HEK293 (cell line): ENCODE results near the gene SULT4A1.
A peak's percentile ranks its signal among the peaks of the same experiment; 100 is the strongest.

Source experiments
- ATF2 ChIP-seq: fragments of 450-650 bp; formaldehyde crosslinking; IDR thresholded peaks from 2 replicates; pipeline ENCODE4 v1.5.1; 2016; ENCODE audit warnings: missing biosample characterization, missing genetic modification characterization, low read depth
- CTCF ChIP-seq: fragments of 450-650 bp; formaldehyde crosslinking; IDR thresholded peaks from 2 replicates; pipeline ENCODE4 v1.5.1; 2016; ENCODE audit warnings: missing biosample characterization, missing genetic modification characterization
- HIC1 ChIP-seq: fragments of 450-650 bp; formaldehyde crosslinking; IDR thresholded peaks from 2 replicates; pipeline ENCODE4 v1.5.1; 2016; ENCODE audit warnings: missing biosample characterization, missing genetic modification characterization
- HOXA7 ChIP-seq: sonication (generic); formaldehyde crosslinking; IDR thresholded peaks from 2 replicates; pipeline ENCODE4 v1.8.1; 2022; ENCODE audit warnings: missing genetic modification reagents, borderline replicate concordance
- HOXC10 ChIP-seq: sonication (generic); formaldehyde crosslinking; IDR thresholded peaks from 2 replicates; pipeline ENCODE4 v1.8.1; 2023; ENCODE audit warnings: mild to moderate bottlenecking, missing genetic modification reagents
- KLF7 ChIP-seq: fragments of 450-650 bp; formaldehyde crosslinking; IDR thresholded peaks from 2 replicates; pipeline ENCODE4 v1.5.1; 2016; ENCODE audit warnings: missing biosample characterization, missing genetic modification characterization, borderline replicate concordance
- KLF9 ChIP-seq: fragments of 450-650 bp; formaldehyde crosslinking; IDR thresholded peaks from 2 replicates; pipeline ENCODE4 v1.5.1; 2016; ENCODE audit warnings: missing biosample characterization, missing genetic modification characterization, low read depth
- PBX3 ChIP-seq: sonication (generic); formaldehyde crosslinking; IDR thresholded peaks from 2 replicates; pipeline ENCODE4 v1.8.1; 2022; ENCODE audit warnings: mild to moderate bottlenecking, moderate library complexity, missing genetic modification reagents
- PRDM1 ChIP-seq: fragments of 450-650 bp; formaldehyde crosslinking; IDR thresholded peaks from 2 replicates; pipeline ENCODE4; 2016; ENCODE audit warnings: missing biosample characterization, missing genetic modification characterization
- REPIN1 ChIP-seq: fragments of 450-650 bp; formaldehyde crosslinking; IDR thresholded peaks from 2 replicates; pipeline ENCODE4 v1.5.1; 2017; ENCODE audit warnings: missing biosample characterization, missing genetic modification characterization, low read depth
- SETDB1 ChIP-seq: IDR thresholded peaks from one replicate; pipeline ENCODE4 v1.6.1; 2017; ENCODE audit warnings: mild to moderate bottlenecking, low read length, moderate library complexity, mixed read lengths; ENCODE audit not compliant: insufficient read length
- YY2 ChIP-seq: fragments of 450-650 bp; formaldehyde crosslinking; IDR thresholded peaks from 2 replicates; pipeline ENCODE4 v1.5.1; 2016; ENCODE audit warnings: missing biosample characterization, missing genetic modification characterization
- ZBTB6 ChIP-seq: fragments of 450-650 bp; formaldehyde crosslinking; IDR thresholded peaks from 2 replicates; pipeline ENCODE4 v1.5.1; 2017; ENCODE audit warnings: missing biosample characterization, missing genetic modification characterization
- ZFHX2 ChIP-seq: fragments of 450-650 bp; formaldehyde crosslinking; conservative IDR thresholded peaks from 2 replicates; pipeline ENCODE4 v1.5.1; 2016; ENCODE audit warnings: missing biosample characterization, missing genetic modification characterization
- ZFP3 ChIP-seq: fragments of 450-650 bp; formaldehyde crosslinking; IDR thresholded peaks from 2 replicates; pipeline ENCODE4 v1.5.1; 2016; ENCODE audit warnings: low read depth, missing biosample characterization, missing genetic modification characterization
- ZNF10 ChIP-seq: fragments of 450-650 bp; formaldehyde crosslinking; IDR thresholded peaks from 2 replicates; pipeline ENCODE4 v1.5.1; 2017; ENCODE audit warnings: missing biosample characterization, missing genetic modification characterization
- ZNF223 ChIP-seq: fragments of 450-650 bp; formaldehyde crosslinking; IDR thresholded peaks from 2 replicates; pipeline ENCODE4 v1.5.1; 2016; ENCODE audit warnings: missing biosample characterization, missing genetic modification characterization
- ZNF354C ChIP-seq: fragments of 450-650 bp; formaldehyde crosslinking; IDR thresholded peaks from 2 replicates; pipeline ENCODE4 v1.5.1; 2016; ENCODE audit warnings: missing biosample characterization, missing genetic modification characterization, low read depth, borderline replicate concordance
- ZNF394 ChIP-seq: fragments of 450-650 bp; formaldehyde crosslinking; IDR thresholded peaks from 2 replicates; pipeline ENCODE4 v1.5.1; 2016; ENCODE audit warnings: missing biosample characterization, missing genetic modification characterization, mild to moderate bottlenecking, moderate library complexity, borderline replicate concordance
- ZNF473 ChIP-seq: fragments of 450-650 bp; formaldehyde crosslinking; IDR thresholded peaks from 2 replicates; pipeline ENCODE4 v1.5.1; 2017; ENCODE audit warnings: missing biosample characterization, missing genetic modification characterization
- ZNF501 ChIP-seq: fragments of 450-650 bp; formaldehyde crosslinking; IDR thresholded peaks from 2 replicates; pipeline ENCODE4 v1.5.1; 2016; ENCODE audit warnings: missing biosample characterization, missing genetic modification characterization
- ZNF623 ChIP-seq: fragments of 450-650 bp; formaldehyde crosslinking; IDR thresholded peaks from 2 replicates; pipeline ENCODE4 v1.5.1; 2016; ENCODE audit warnings: missing biosample characterization, missing genetic modification characterization
- ZNF645 ChIP-seq: fragments of 450-650 bp; formaldehyde crosslinking; IDR thresholded peaks from 2 replicates; pipeline ENCODE4; 2016; ENCODE audit warnings: missing biosample characterization, missing genetic modification characterization
- ZNF664 ChIP-seq: fragments of 450-650 bp; formaldehyde crosslinking; IDR thresholded peaks from 2 replicates; pipeline ENCODE4 v1.5.1; 2016; ENCODE audit warnings: missing biosample characterization, missing genetic modification characterization
- ZNF76 ChIP-seq: fragments of 450-650 bp; formaldehyde crosslinking; IDR thresholded peaks from 2 replicates; pipeline ENCODE4; 2016; ENCODE audit warnings: low read depth, missing biosample characterization, missing genetic modification characterization, borderline replicate concordance
- ZNF768 ChIP-seq: fragments of 450-650 bp; formaldehyde crosslinking; IDR thresholded peaks from 2 replicates; pipeline ENCODE4 v1.5.1; 2018; ENCODE audit warnings: missing biosample characterization, mild to moderate bottlenecking, missing genetic modification characterization
- ZNF792 ChIP-seq: fragments of 450-650 bp; formaldehyde crosslinking; IDR thresholded peaks from 2 replicates; pipeline ENCODE4 v1.5.1; 2016; ENCODE audit warnings: missing biosample characterization, missing genetic modification characterization
- ZNF837 ChIP-seq: fragments of 450-650 bp; formaldehyde crosslinking; IDR thresholded peaks from 2 replicates; pipeline ENCODE4 v1.5.1; 2016; ENCODE audit warnings: missing biosample characterization, missing genetic modification characterization
- ZNF843 ChIP-seq: fragments of 450-650 bp; formaldehyde crosslinking; IDR thresholded peaks from 2 replicates; pipeline ENCODE4 v1.5.1; 2016; ENCODE audit warnings: missing biosample characterization, missing genetic modification characterization
- ZSCAN18 ChIP-seq: fragments of 450-650 bp; formaldehyde crosslinking; IDR thresholded peaks from 2 replicates; pipeline ENCODE4 v1.5.1; 2016; ENCODE audit warnings: missing biosample characterization, missing genetic modification characterization

Gene SULT4A1

GRCh38 chr22:43812149-43812842 is 50.0 kb downstream of the SULT4A1 start, which contains the start of gene EFCAB6 (continued):
- no peak for TF ChIP-seq ZBTB6 (tag by site-specific recombination)
- no peak for TF ChIP-seq ZNF623 (tag by site-specific recombination)
- TF ChIP-seq PRDM1 (tag by site-specific recombination), result no peak
- no peak for TF ChIP-seq ZNF473 (tag by site-specific recombination)
- no peak for TF ChIP-seq REPIN1
- no peak for TF ChIP-seq CTCF (tag by site-specific recombination)
- no peak for TF ChIP-seq ZFP3 (tag by site-specific recombination)
- no peak for TF ChIP-seq HOXA7 (CRISPR knock-in tag)
- TF ChIP-seq ZNF394, result 0 out of 2 replicates have a peak, but pooled peaks have one; percentile 14
- TF ChIP-seq ZNF354C (tag by site-specific recombination), result no peak
- no peak for TF ChIP-seq ZNF664
- TF ChIP-seq ATF2, result no peak
- TF ChIP-seq ZNF76 (tag by site-specific recombination), result no peak
- TF ChIP-seq KLF7 (tag by site-specific recombination), result no peak
- TF ChIP-seq ZSCAN18 (tag by site-specific recombination), result no peak
- no peak for TF ChIP-seq ZNF768 (tag by site-specific recombination)
- TF ChIP-seq SETDB1, result peak; percentile 44
- peak; percentile 45 for TF ChIP-seq ZFHX2
- no peak for TF ChIP-seq ZNF792
- TF ChIP-seq ZNF837, result no peak
- TF ChIP-seq ZNF843, result no peak
- 0 out of 2 replicates have a peak, but pooled peaks have one; percentile 38 for TF ChIP-seq PBX3 (CRISPR knock-in tag)
- TF ChIP-seq ZNF10 (tag by site-specific recombination), result no peak
- TF ChIP-seq HIC1, result no peak
- no peak for TF ChIP-seq HOXC10 (CRISPR knock-in tag)
- no peak for TF ChIP-seq ZNF501 (tag by site-specific recombination)
- TF ChIP-seq YY2, result no peak
- no peak for TF ChIP-seq ZNF645 (tag by site-specific recombination)
- TF ChIP-seq ZNF223 (tag by site-specific recombination), result no peak
- peak; percentile 74 for TF ChIP-seq KLF9 (tag by site-specific recombination)
